Activated T-cell treated with anti-CD3 and anti-CD28 coated beads, Interleukin-2, amount 50 U/mL, for 72 hours (primary cell): ENCODE data around the gene IRF2. TPM values are rescaled to one million over a fixed set of nuclear protein-coding genes. Genes with fewer than 3 reads are reported as not detected.

Experiments used
- ATAC-seq, 2 donors: fragments of 150-1000 bp; cut with Tn5 transposase; replicated peaks in 1 of 2; 2 replicates each; pipeline ENCODE4 v1.10.0; 2021; ENCODE audit warnings: moderate library complexity in 2 of 2, mild to moderate bottlenecking in 1 of 2
- DNase-seq, 2 donors: peaks; one replicate each; pipeline ENCODE4 v3.0.0; 2021 to 2022; ENCODE audit warnings: mixed read lengths in 1 of 2
- H3K27ac Mint-ChIP-seq: one replicate; pipeline ENCODE4 v1.8.0; 2022; ENCODE audit warnings: mild to moderate bottlenecking, moderate library complexity, mixed read lengths
- H3K27me3 Mint-ChIP-seq: one replicate; pipeline ENCODE4 v1.8.0; 2022; ENCODE audit warnings: low read depth, mixed read lengths
- H3K36me3 Mint-ChIP-seq, 2 donors: one replicate each; pipeline ENCODE4 v1.8.0; 2022; ENCODE audit warnings: mixed read lengths in 2 of 2, mild to moderate bottlenecking in 1 of 2; ENCODE audit not compliant: insufficient read depth in 2 of 2
- H3K4me1 Mint-ChIP-seq: one replicate; pipeline ENCODE4 v1.8.0; 2022; ENCODE audit warnings: low read depth, mixed read lengths
- H3K4me3 Mint-ChIP-seq, 2 donors: one replicate each; pipeline ENCODE4 v1.8.0; 2022; ENCODE audit warnings: mild to moderate bottlenecking in 2 of 2, mixed read lengths in 2 of 2, moderate library complexity in 2 of 2
- H3K9me3 Mint-ChIP-seq, 2 donors: one replicate each; pipeline ENCODE4 v1.8.0; 2022; ENCODE audit warnings: mixed read lengths in 2 of 2
- total RNA-seq, 2 donors: library from RNA; stranded (reverse); gene quantifications; one replicate each; pipeline ENCODE4 v1.2.3, GENCODE V29; 2022

IRF2 gene
- total RNA-seq, 2 donors from 2014 or later: 70.3 TPM

DNA sequence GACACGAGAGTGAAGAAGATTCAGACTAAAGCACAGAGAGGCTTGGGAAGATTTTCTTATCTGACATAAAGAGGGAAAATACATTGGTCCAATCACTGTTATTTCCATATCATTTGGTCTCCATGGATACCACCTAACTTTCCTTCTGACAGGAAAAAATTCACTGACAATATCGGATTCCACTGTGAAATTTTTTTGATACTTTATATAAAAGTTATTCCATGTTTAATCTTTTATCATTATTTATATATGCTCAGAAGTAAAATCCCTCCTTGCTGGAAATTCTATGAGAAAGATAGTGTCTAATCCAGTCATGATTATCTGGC, 3.6 kb downstream of the IRF2 start:
- peaks cover 19 to 22% of the 10 kb centered on the region in 2 donors for H3K36me3 Mint-ChIP-seq
- peak overlapping the region; percentile 24 for H3K27ac Mint-ChIP-seq
- no peaks in the 10 kb centered on the region for H3K27me3 Mint-ChIP-seq
- H3K4me3 Mint-ChIP-seq: peak overlapping the region in 1 of 2 donors; percentile 96
- no peak for DNase-seq
- H3K4me1 Mint-ChIP-seq: peaks cover 53% of the 10 kb centered on the region
- no peak for ATAC-seq
- no peaks in the 10 kb centered on the region for H3K9me3 Mint-ChIP-seq

- no peak overlapping the region for H3K27ac Mint-ChIP-seq
- no peaks in the 10 kb centered on the region for H3K9me3 Mint-ChIP-seq
- peaks cover 44% of the 10 kb centered on the region for H3K4me1 Mint-ChIP-seq
- H3K4me3 Mint-ChIP-seq: no peak overlapping the region
- DNase-seq (no peak), ATAC-seq (no peak)
- peaks cover 2 to 4% of the 10 kb centered on the region in 2 donors for H3K36me3 Mint-ChIP-seq
- no peaks in the 10 kb centered on the region for H3K27me3 Mint-ChIP-seq
Observed at GRCh38 chr4:184466634-184467033, 7.7 kb downstream of the IRF2 start.

GRCh38 chr4:184464759-184465454, 9.4 kb downstream of the IRF2 start:
- peak overlapping the region; percentile 64 for H3K27ac Mint-ChIP-seq
- H3K36me3 Mint-ChIP-seq: peaks cover 2 to 4% of the 10 kb centered on the region in 2 donors
- H3K4me3 Mint-ChIP-seq: no peak overlapping the region
- ATAC-seq: no peak
- H3K9me3 Mint-ChIP-seq: no peaks in the 10 kb centered on the region
- peaks cover 48% of the 10 kb centered on the region for H3K4me1 Mint-ChIP-seq
- H3K27me3 Mint-ChIP-seq: no peaks in the 10 kb centered on the region
- DNase-seq: no peak

- ATAC-seq: no peak
- Mint-ChIP-seq H3K27me3 (no peaks in the 10 kb centered on the region), H3K36me3 (peaks cover 2 to 4% of the 10 kb centered on the region in 2 donors), H3K9me3 (no peaks in the 10 kb centered on the region), H3K4me3 (no peak overlapping the region), H3K4me1 (peaks cover 59% of the 10 kb centered on the region), H3K27ac (no peak overlapping the region)
- no peak for DNase-seq
Observed at GRCh38 chr4:184463856-184464255, 10.5 kb downstream of the IRF2 start.

- no peak for ATAC-seq
- H3K36me3 Mint-ChIP-seq: peaks cover 4 to 5% of the 10 kb centered on the region in 2 donors
- H3K4me3 Mint-ChIP-seq: no peak overlapping the region
- no peaks in the 10 kb centered on the region for H3K9me3 Mint-ChIP-seq
- peaks cover 61% of the 10 kb centered on the region for H3K4me1 Mint-ChIP-seq
- no peak overlapping the region for H3K27ac Mint-ChIP-seq
- no peaks in the 10 kb centered on the region for H3K27me3 Mint-ChIP-seq
- no peak for DNase-seq
Observed at GRCh38 chr4:184463158-184463557, 11.2 kb downstream of the IRF2 start.

DNA sequence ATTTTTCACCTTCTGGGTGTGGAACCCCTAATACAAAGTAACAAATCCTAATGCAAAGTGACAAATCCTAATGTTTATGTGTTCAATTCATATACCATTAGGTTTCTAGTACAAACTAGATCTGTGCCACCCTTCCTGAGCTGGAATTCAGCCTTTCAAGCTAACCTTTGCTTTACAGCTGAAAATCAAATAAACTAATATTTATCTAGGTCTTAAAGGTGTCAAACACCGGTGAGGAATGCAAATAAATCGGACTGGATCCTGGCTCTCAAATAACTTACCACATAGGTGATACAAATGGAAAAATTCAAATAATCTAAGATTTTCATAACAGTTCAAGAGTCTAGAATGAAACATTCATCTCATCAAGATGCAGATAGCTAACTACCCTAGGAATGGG, 11.6 kb downstream of the IRF2 start:
- Mint-ChIP-seq H3K27me3 (no peaks in the 10 kb centered on the region), H3K36me3 (peaks cover 4 to 5% of the 10 kb centered on the region in 2 donors), H3K4me3 (no peak overlapping the region), H3K9me3 (no peaks in the 10 kb centered on the region), H3K4me1 (peaks cover 61% of the 10 kb centered on the region), H3K27ac (no peak overlapping the region)
- DNase-seq (no peak), ATAC-seq (no peak)

DNA sequence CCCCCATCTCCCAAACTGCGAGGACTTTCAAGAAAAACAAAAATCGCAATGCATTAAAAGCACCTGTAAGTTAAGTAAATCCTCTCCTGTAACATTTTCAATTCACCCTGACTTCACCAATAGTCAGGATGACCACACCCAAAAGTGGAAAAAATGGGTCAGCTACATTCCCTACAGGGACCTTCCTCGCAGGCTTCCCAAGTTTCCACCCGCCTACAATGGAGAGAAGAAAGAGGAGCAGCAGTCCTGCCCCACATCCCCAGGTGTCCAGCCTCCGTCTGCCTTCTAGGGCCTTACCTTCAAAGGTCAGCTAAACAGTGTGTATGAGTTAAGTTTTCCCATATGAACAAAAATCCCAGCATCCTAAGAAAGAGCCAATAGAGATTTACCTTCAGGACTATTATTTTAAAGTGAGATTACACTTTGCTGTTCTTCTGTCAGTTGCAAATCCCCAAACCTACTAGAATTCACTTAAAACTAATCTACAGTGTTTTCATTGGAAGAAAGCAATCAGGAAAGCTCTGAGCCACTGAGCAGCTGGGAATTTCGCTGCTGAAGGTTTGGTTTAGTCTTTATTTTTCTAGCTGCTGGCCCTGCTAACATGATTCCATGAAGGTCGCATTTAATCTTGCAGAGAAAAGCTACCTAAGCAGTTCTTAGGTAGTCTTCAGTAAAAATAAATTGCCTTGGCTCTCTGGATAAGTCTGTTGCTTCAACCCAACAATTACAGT, 12.5 kb downstream of the IRF2 start:
- Mint-ChIP-seq H3K27ac (peak overlapping the region; percentile 52), H3K36me3 (peaks cover 2 to 5% of the 10 kb centered on the region in 2 donors), H3K4me3 (peak overlapping the region in 1 of 2 donors; percentile 38), H3K27me3 (no peaks in the 10 kb centered on the region), H3K4me1 (peaks cover 58% of the 10 kb centered on the region), H3K9me3 (no peaks in the 10 kb centered on the region)
- ATAC-seq (no peak), DNase-seq (no peak)

GRCh38 chr4:184460499-184461285, 13.7 kb downstream of the IRF2 start:
- H3K27me3 Mint-ChIP-seq: no peaks in the 10 kb centered on the region
- peak overlapping the region; percentile 17 to 63 for H3K4me3 Mint-ChIP-seq
- no peaks in the 10 kb centered on the region for H3K9me3 Mint-ChIP-seq
- H3K4me1 Mint-ChIP-seq: peaks cover 52% of the 10 kb centered on the region
- DNase-seq: no peak
- no peak overlapping the region for H3K27ac Mint-ChIP-seq
- no peak for ATAC-seq
- peaks cover 2 to 6% of the 10 kb centered on the region in 2 donors for H3K36me3 Mint-ChIP-seq

- no peak for DNase-seq
- Mint-ChIP-seq H3K27ac (peak overlapping the region; percentile 7), H3K36me3 (peaks cover 0 to 5% of the 10 kb centered on the region in 2 donors), H3K4me3 (peak overlapping the region; percentile 63 to 73), H3K27me3 (no peaks in the 10 kb centered on the region), H3K9me3 (no peaks in the 10 kb centered on the region), H3K4me1 (peaks cover 65% of the 10 kb centered on the region)
- peak; percentile 96 for ATAC-seq
Observed at GRCh38 chr4:184459413-184459812, 14.9 kb downstream of the IRF2 start.

DNA sequence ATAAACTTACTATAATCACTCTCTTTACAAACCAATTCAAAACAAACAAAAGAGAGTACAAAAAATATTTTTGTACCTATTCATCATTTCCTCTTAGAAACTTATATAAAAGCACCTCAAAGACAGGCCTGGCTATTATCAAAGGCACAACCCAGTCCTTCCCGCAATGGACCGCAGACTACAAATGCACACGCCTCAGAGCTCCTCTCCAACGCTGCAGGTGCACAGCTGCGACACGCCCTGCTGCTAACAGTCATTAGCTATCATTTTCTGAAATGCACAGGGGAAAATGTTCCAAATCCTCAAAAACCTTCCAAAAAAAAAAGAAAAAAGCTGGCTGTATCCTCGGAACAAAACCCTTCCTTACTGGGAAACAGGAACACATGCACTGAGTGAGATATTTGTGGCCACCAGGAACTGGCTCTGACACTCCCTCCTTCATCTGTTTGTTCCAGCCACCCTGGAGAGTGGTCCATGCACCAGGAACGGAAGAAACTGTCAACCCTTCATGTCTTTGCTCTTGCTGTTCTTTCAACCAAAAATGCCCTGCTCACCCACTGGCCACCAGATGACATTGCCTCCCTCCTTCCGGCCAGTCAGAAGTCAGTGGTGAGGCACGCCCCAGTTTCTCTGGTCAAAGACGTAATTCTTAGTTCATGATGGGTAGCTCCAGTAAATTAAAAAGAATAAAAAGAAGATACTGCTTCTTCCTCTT, 16.7 kb downstream of the IRF2 start:
- H3K36me3 Mint-ChIP-seq: peaks cover 0 to 5% of the 10 kb centered on the region in 2 donors
- H3K27ac Mint-ChIP-seq: peak overlapping the region; percentile 78
- no peak overlapping the region for H3K4me3 Mint-ChIP-seq
- no peaks in the 10 kb centered on the region for H3K27me3 Mint-ChIP-seq
- peaks cover 82% of the 10 kb centered on the region for H3K4me1 Mint-ChIP-seq
- H3K9me3 Mint-ChIP-seq: no peaks in the 10 kb centered on the region
- DNase-seq (no peak), ATAC-seq (no peak)

GRCh38 chr4:184456337-184456736, 18.0 kb downstream of the IRF2 start:
- Mint-ChIP-seq H3K4me1 (peaks cover 88% of the 10 kb centered on the region), H3K36me3 (peaks cover 0 to 5% of the 10 kb centered on the region in 2 donors), H3K9me3 (no peaks in the 10 kb centered on the region), H3K4me3 (no peak overlapping the region), H3K27ac (no peak overlapping the region), H3K27me3 (no peaks in the 10 kb centered on the region)
- no peak for DNase-seq
- no peak for ATAC-seq

DNA sequence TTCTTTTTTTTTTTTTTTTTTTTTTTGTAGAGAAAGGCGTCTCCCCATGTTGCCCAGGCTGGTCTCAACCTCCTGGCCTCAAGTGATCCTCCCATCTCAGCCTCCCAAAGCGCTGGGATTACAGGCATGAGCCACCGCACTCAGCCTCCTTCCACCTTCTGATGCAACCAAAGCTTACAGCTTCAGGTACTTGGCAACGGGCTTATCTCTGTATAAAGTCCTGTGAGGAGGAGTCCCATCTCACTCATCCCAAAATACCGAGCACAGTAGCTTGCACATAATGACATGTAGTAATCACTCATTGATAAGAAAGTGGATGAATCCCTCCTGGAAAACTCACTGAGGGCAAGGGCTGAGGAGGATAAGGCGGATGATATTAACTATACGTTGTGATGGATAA, 19.1 kb downstream of the IRF2 start:
- H3K36me3 Mint-ChIP-seq: peaks cover 0 to 5% of the 10 kb centered on the region in 2 donors
- no peak overlapping the region for H3K4me3 Mint-ChIP-seq
- ATAC-seq (no peak), DNase-seq (no peak)
- H3K27ac Mint-ChIP-seq: no peak overlapping the region
- H3K27me3 Mint-ChIP-seq: no peaks in the 10 kb centered on the region
- no peaks in the 10 kb centered on the region for H3K9me3 Mint-ChIP-seq
- H3K4me1 Mint-ChIP-seq: peaks cover 84% of the 10 kb centered on the region
